HCT116 (cell line): ENCODE data around the gene NFIX. TPM values are rescaled to one million over a fixed set of nuclear protein-coding genes. Genes with fewer than 3 reads are reported as not detected.

Source experiments
- ATAC-seq: fragments of 200-7000 bp; cut with Tn5 transposase; 2 replicates; pipeline ENCODE4 v1.9.1; 2020; ENCODE audit warnings: mild to moderate bottlenecking, moderate library complexity
- BruUV-seq: library from RNA; stranded (reverse); fragments of 400-500 nt; replicated peaks from 2 replicates; lab custom pipeline; 2021; lab: Mats Ljungman, UMichigan
- CTCF ChIA-PET: fragments of 300-600 bp; sonication (Branson Sonifier 250); formaldehyde crosslinking; loops from one replicate; lab custom pipeline; 2021; ENCODE audit warnings: antibody characterized with exemption; lab: Charles Lee
- POLR2A ChIA-PET: fragments of 300-600, 350-600 bp; sonication (Branson Sonifier 250); formaldehyde crosslinking; loops from one replicate; lab custom pipeline; 2021; ENCODE audit warnings: antibody characterized with exemption; lab: Charles Lee
- RAD21 ChIA-PET, 2 experiments: fragments of 300-600 bp; sonication (Branson Sonifier 250); formaldehyde crosslinking; loops; one replicate each; lab custom pipeline; 2023; ENCODE audit warnings: low total read pairs in 2 of 2; ENCODE audit not compliant: uncharacterized antibody in 2 of 2, unreplicated experiment in 2 of 2, low non-redundant PET in 1 of 2; lab: Charles Lee
- DNase-seq: peaks from one replicate; pipeline ENCODE4 v3.0.0-alpha.2; 2010; ENCODE audit warnings: low read depth, low spot score
- H2AFZ ChIP-seq: fragments of 200-600 bp; shearing (Covaris generic), sonication (generic); 2 replicates; pipeline ENCODE4 v1.6.1; 2017; ENCODE audit warnings: low read depth, mixed run types, mixed read lengths, antibody characterized with exemption, low read length; ENCODE audit not compliant: poor library complexity, severe bottlenecking
- H3K27ac ChIP-seq: 2 replicates; pipeline ENCODE4 v1.5.1; 2012; ENCODE audit warnings: low read depth, low read length
- H3K27me3 ChIP-seq: fragments of 200-600 bp; sonication (generic); 2 replicates; pipeline ENCODE4 v1.6.1; 2016; ENCODE audit warnings: mixed run types, low read length, mixed read lengths; ENCODE audit not compliant: insufficient read depth
- H3K36me3 ChIP-seq, 2 experiments: fragments of 200-500 bp in 1 of 2; fragments of 200-600 bp in 1 of 2; sonication (Bioruptor generic) in 1 of 2; sonication (generic) in 1 of 2; 2 replicates each; pipeline versions ENCODE4 v1.5.1 to v1.6.1; 2014 to 2016; ENCODE audit warnings: low read length in 2 of 2, inconsistent platforms in 1 of 2, mixed read lengths in 1 of 2, mixed run types in 1 of 2; ENCODE audit not compliant: insufficient read depth in 2 of 2, control insufficient read depth in 1 of 2
- H3K4me1 ChIP-seq, 2 experiments: fragments of 200-600 bp in 1 of 2; sonication (generic) in 1 of 2; 2 replicates each; pipeline versions ENCODE4 v1.5.1 to v1.6.1; 2012 to 2017; ENCODE audit warnings: low read length in 2 of 2, inconsistent platforms in 1 of 2, mild to moderate bottlenecking in 1 of 2, mixed read lengths in 1 of 2, mixed run types in 1 of 2, moderate library complexity in 1 of 2; ENCODE audit not compliant: insufficient read depth in 2 of 2, control insufficient read depth in 1 of 2
- H3K4me2 ChIP-seq: fragments of 200-600 bp; sonication (generic); 2 replicates; pipeline ENCODE4 v1.6.1; 2017; ENCODE audit warnings: mixed run types, low read length, mixed read lengths
- H3K4me3 ChIP-seq, 2 experiments: fragments of 200-600 bp in 1 of 2; sonication (generic) in 1 of 2; replicated peaks in 1 of 2; 2 replicates each; pipeline ENCODE4 v1.5.1; 2011 to 2016; ENCODE audit warnings: low read length in 2 of 2, control low read depth in 1 of 2, low read depth in 1 of 2, mild to moderate bottlenecking in 1 of 2, mixed read lengths in 1 of 2, mixed run types in 1 of 2
- H3K79me2 ChIP-seq: fragments of 200-600 bp; sonication (generic); 2 replicates; pipeline ENCODE4 v1.6.1; 2017; ENCODE audit warnings: mild to moderate bottlenecking, mixed run types, low read length, moderate library complexity, mixed read lengths; ENCODE audit not compliant: insufficient read depth
- H3K9ac ChIP-seq: fragments of 200-600 bp; sonication (generic); 2 replicates; pipeline ENCODE4 v1.6.1; 2016; ENCODE audit warnings: low read length, mixed read lengths
- H3K9me2 ChIP-seq: fragments of 200-600 bp; sonication (generic), shearing (Covaris generic); 2 replicates; pipeline ENCODE4 v1.6.1; 2017; ENCODE audit warnings: mixed run types, mild to moderate bottlenecking, moderate library complexity; ENCODE audit not compliant: insufficient read depth
- H3K9me3 ChIP-seq, 2 experiments: fragments of 200-500 bp in 1 of 2; fragments of 200-600 bp in 1 of 2; sonication (Bioruptor generic) in 1 of 2; sonication (generic) in 1 of 2; 2 replicates each; pipeline ENCODE4 v1.6.1; 2014 to 2017; ENCODE audit warnings: low read length in 2 of 2, mixed read lengths in 2 of 2, inconsistent platforms in 1 of 2, low read depth in 1 of 2, mild to moderate bottlenecking in 1 of 2, mixed run types in 1 of 2, moderate library complexity in 1 of 2; ENCODE audit not compliant: control insufficient read depth in 1 of 2, insufficient read depth in 1 of 2
- H4K20me1 ChIP-seq: fragments of 200-600 bp; sonication (generic), shearing (Covaris generic); 2 replicates; pipeline ENCODE4 v1.6.1; 2017; ENCODE audit warnings: mixed run types, mild to moderate bottlenecking, moderate library complexity; ENCODE audit not compliant: insufficient read depth
- ATF3 ChIP-seq: IDR thresholded peaks from 2 replicates; pipeline ENCODE4 v1.6.1; 2012
- CEBPB ChIP-seq: IDR thresholded peaks from 2 replicates; pipeline ENCODE4 v1.6.1; 2012; ENCODE audit warnings: low read depth
- EGR1 ChIP-seq: IDR thresholded peaks from 2 replicates; pipeline ENCODE4 v1.6.1; 2012; ENCODE audit warnings: low read depth
- EZH2 ChIP-seq: fragments of 200-600 bp; sonication (generic); IDR thresholded peaks from 2 replicates; pipeline ENCODE4 v1.6.1; 2017; ENCODE audit warnings: antibody characterized with exemption, mixed run types
- EZH2phosphoT487 ChIP-seq: fragments of 200-600 bp; IDR thresholded peaks from 2 replicates; pipeline ENCODE4 v1.6.1; 2018; ENCODE audit warnings: antibody characterized with exemption, borderline replicate concordance
- FOSL1 ChIP-seq: IDR thresholded peaks from 2 replicates; pipeline ENCODE4 v1.6.1; 2012; ENCODE audit warnings: low read depth
- JUND ChIP-seq: IDR thresholded peaks from 2 replicates; pipeline ENCODE4 v1.6.1; 2012
- MAX ChIP-seq: IDR thresholded peaks from 2 replicates; pipeline ENCODE4 v1.6.1; 2012
- POLR2A ChIP-seq: IDR thresholded peaks from 2 replicates; pipeline ENCODE4 v1.7.0; 2011; ENCODE audit warnings: borderline replicate concordance; ENCODE audit not compliant: insufficient read depth, insufficient read length; ENCODE audit errors: extremely low read depth
- RAD21 ChIP-seq: IDR thresholded peaks from 2 replicates; pipeline ENCODE4 v1.6.1; 2012; ENCODE audit warnings: low read depth, mild to moderate bottlenecking
- REST ChIP-seq: IDR thresholded peaks from 2 replicates; pipeline ENCODE4 v1.6.1; 2012; ENCODE audit warnings: low read depth
- SIN3A ChIP-seq: IDR thresholded peaks from 2 replicates; pipeline ENCODE4 v1.6.1; 2012; ENCODE audit warnings: low read depth
- SRF ChIP-seq: IDR thresholded peaks from 2 replicates; pipeline ENCODE4 v1.6.1; 2012; ENCODE audit warnings: low read depth
- TCF7L2 ChIP-seq: IDR thresholded peaks from 2 replicates; pipeline ENCODE4 v1.7.0; 2011; ENCODE audit warnings: borderline replicate concordance, inconsistent platforms; ENCODE audit not compliant: insufficient read depth, insufficient read length; ENCODE audit errors: extremely low read depth
- YY1 ChIP-seq: IDR thresholded peaks from 2 replicates; pipeline ENCODE4 v1.6.1; 2011; ENCODE audit warnings: low read length, low read depth, moderate library complexity, mild to moderate bottlenecking; ENCODE audit not compliant: insufficient replicate concordance; ENCODE audit errors: extremely low read depth
- ZBTB33 ChIP-seq: IDR thresholded peaks from 2 replicates; pipeline ENCODE4 v1.6.1; 2011; ENCODE audit warnings: mild to moderate bottlenecking, low read length, moderate library complexity; ENCODE audit not compliant: insufficient replicate concordance; ENCODE audit errors: extremely low read depth
- ZFX ChIP-seq: fragments of 450-650 bp; IDR thresholded peaks from 2 replicates; pipeline ENCODE4 v1.6.1; 2017
- ZNF274 ChIP-seq: fragments of 200-500 bp; sonication (Bioruptor generic); IDR thresholded peaks from 2 replicates; pipeline ENCODE4 v1.6.1; 2014; ENCODE audit warnings: mild to moderate bottlenecking, low read depth, low read length, inconsistent platforms
- intact Hi-C: fragments of 100-400 bp; cut with micrococcal nuclease; formaldehyde crosslinking; loops from 2 replicates; pipeline ENCODE4 v1.10.0; 2022
- total RNA-seq: library from RNA; stranded (reverse); gene quantifications from one replicate; pipeline ENCODE4 v1.2.1, GENCODE V29; 2021; ENCODE audit not compliant: unreplicated experiment

Gene NFIX
- total RNA-seq, 1 experiment from 2014 or later: 34.8 TPM

- Histone ChIP-seq H3K9me3 (no peaks in the 10 kb centered on the region), H3K4me1 (peaks cover 0 to 5% of the 10 kb centered on the region in 2 experiments; a peak in 1 of 4 replicates), H3K27me3 (no peaks in the 10 kb centered on the region), H3K9ac (no peak overlapping the region), H3K36me3 (no peaks in the 10 kb centered on the region), H4K20me1 (no peaks in the 10 kb centered on the region; the same call in 1 of the 2 replicates), H3K4me3 (no peak overlapping the region), H3K79me2 (no peaks in the 10 kb centered on the region), H3K9me2 (no peaks in the 10 kb centered on the region), H2AFZ (no peak overlapping the region), H3K4me2 (no peak overlapping the region)
- intact Hi-C loops: no loop called here
- RAD21 ChIA-PET: no interaction called here
- CTCF ChIA-PET: no interaction called here
- no peak for DNase-seq
- BruUV-seq: no TSS peak
- TF ChIP-seq POLR2A (no peak), RAD21 (no peak), EGR1 (no peak), EZH2 (no peak), SRF (no peak), ZNF274 (no peak), ZBTB33 (no peak), CEBPB (no peak), EZH2phosphoT487 (no peak), SIN3A (no peak), ATF3 (no peak), YY1 (no peak), FOSL1 (no peak), MAX (no peak), REST (no peak), ZFX (no peak), TCF7L2 (no peak), JUND (no peak)
- TF ChIP-seq, all 23 proteins: peak for 0
- POLR2A ChIA-PET: no interaction called here
- ATAC-seq: no peak
- H3K27ac ChIP-seq: no peak overlapping the region
Observed at GRCh38 chr19:13019332-13019731, 24.1 kb downstream of the NFIX start.
